ENCODE measurements around the gene SIRT3.

The SIRT3 gene

GRCh38 chr11:236774-237767, 929 bp upstream of the SIRT3 start, which contains the start of gene PSMD13:
TSS of gene PSMD13 (plus strand) at chr11:236976. CDS start at chr11:237050, 74 bp downstream.
- Histone ChIP-seq H3K4me3 (ENCODE audit: low read length) (peak within 1 kb of the TSS; percentile 94), H4K20me1 (ENCODE audit: insufficient read depth, low read length) (no peaks in the 10 kb centered on the region), H3K79me2 (ENCODE audit: low read length) (peaks cover 50% of the 10 kb centered on the region), H2AFZ (ENCODE audit: low read length) (peak within 1 kb of the TSS; percentile 80), H3K27me3 (replicated peaks; ENCODE audit: insufficient read depth, low read length) (no peaks in the 10 kb centered on the region), H3K4me2 (ENCODE audit: low read depth, low read length) (peak within 1 kb of the TSS; percentile 91), H3F3A (ENCODE audit: insufficient read depth, low read length) (peaks cover 4% of the 10 kb centered on the region; the same call in 1 of the 2 replicates), H3K27ac (ENCODE audit: low read length) (peak within 1 kb of the TSS; percentile 92), H3K4me1 (ENCODE audit: low read length) (peaks cover 12% of the 10 kb centered on the region), H3K9me2 (replicated peaks; ENCODE audit: insufficient read depth, low read length) (no peaks in the 10 kb centered on the region), H3K9me3 (replicated peaks; ENCODE audit: insufficient read depth, low read length) (no peaks in the 10 kb centered on the region), H3K9ac (ENCODE audit: low read length) (peak within 1 kb of the TSS; percentile 93), H3K36me3 (replicated peaks; ENCODE audit: insufficient read depth, low read length) (peaks cover 2% of the 10 kb centered on the region; the same call in 1 of the 2 replicates)
- DNase-seq: peak; percentile 86
- TF ChIP-seq EZH2phosphoT487 (IDR thresholded peaks at IDR 0.05; ENCODE audit: low read length) (no peak), CTCF (IDR thresholded peaks at IDR 0.05; ENCODE audit: low read length) (no peak), EZH2 (optimal IDR thresholded peaks at IDR 0.05; ENCODE audit: low read depth, low read length) (no peak)

GRCh38 chr11:235609-235996, 539 bp downstream of the SIRT3 start:
- Histone ChIP-seq H3K9me2 (replicated peaks; ENCODE audit: insufficient read depth, low read length) (no peaks in the 10 kb centered on the region), H3K4me2 (ENCODE audit: low read depth, low read length) (peak overlapping the region; percentile 61), H3K27me3 (replicated peaks; ENCODE audit: insufficient read depth, low read length) (no peaks in the 10 kb centered on the region), H4K20me1 (ENCODE audit: insufficient read depth, low read length) (no peaks in the 10 kb centered on the region), H3K9me3 (replicated peaks; ENCODE audit: insufficient read depth, low read length) (no peaks in the 10 kb centered on the region), H3K79me2 (ENCODE audit: low read length) (peaks cover 38% of the 10 kb centered on the region), H2AFZ (ENCODE audit: low read length) (peak overlapping the region; percentile 80), H3K27ac (ENCODE audit: low read length) (no peak overlapping the region), H3K36me3 (replicated peaks; ENCODE audit: insufficient read depth, low read length) (no peaks in the 10 kb centered on the region; the same call in 1 of the 2 replicates), H3K9ac (ENCODE audit: low read length) (peak overlapping the region; percentile 71), H3K4me1 (ENCODE audit: low read length) (peaks cover 12% of the 10 kb centered on the region), H3K4me3 (ENCODE audit: low read length) (peak overlapping the region; percentile 65), H3F3A (ENCODE audit: insufficient read depth, low read length) (peaks cover 4% of the 10 kb centered on the region; the same call in 1 of the 2 replicates)
- TF ChIP-seq EZH2 (optimal IDR thresholded peaks at IDR 0.05; ENCODE audit: low read depth, low read length) (no peak), CTCF (IDR thresholded peaks at IDR 0.05; ENCODE audit: low read length) (no peak), EZH2phosphoT487 (IDR thresholded peaks at IDR 0.05; ENCODE audit: low read length) (no peak)
- no peak for DNase-seq

GRCh38 chr11:235180-235579, 962 bp downstream of the SIRT3 start:
- peak overlapping the region; percentile 61 for H3K4me2 ChIP-seq (ENCODE audit: low read depth, low read length)
- H3K36me3 ChIP-seq (replicated peaks; ENCODE audit: insufficient read depth, low read length): no peaks in the 10 kb centered on the region
- H4K20me1 ChIP-seq (ENCODE audit: insufficient read depth, low read length): no peaks in the 10 kb centered on the region
- H3K4me1 ChIP-seq (ENCODE audit: low read length): peaks cover 12% of the 10 kb centered on the region
- no peaks in the 10 kb centered on the region for H3K9me2 ChIP-seq (replicated peaks; ENCODE audit: insufficient read depth, low read length)
- no peak overlapping the region for H2AFZ ChIP-seq (ENCODE audit: low read length)
- no peaks in the 10 kb centered on the region for H3K27me3 ChIP-seq (replicated peaks; ENCODE audit: insufficient read depth, low read length)
- peak overlapping the region; percentile 65 for H3K4me3 ChIP-seq (ENCODE audit: low read length)
- no peak overlapping the region for H3K27ac ChIP-seq (ENCODE audit: low read length)
- peaks cover 34% of the 10 kb centered on the region for H3K79me2 ChIP-seq (ENCODE audit: low read length)
- no peak for TF ChIP-seq EZH2phosphoT487 (IDR thresholded peaks at IDR 0.05; ENCODE audit: low read length)
- TF ChIP-seq CTCF (IDR thresholded peaks at IDR 0.05; ENCODE audit: low read length): no peak
- TF ChIP-seq EZH2 (optimal IDR thresholded peaks at IDR 0.05; ENCODE audit: low read depth, low read length): no peak
- H3F3A ChIP-seq (ENCODE audit: insufficient read depth, low read length): peaks cover 4% of the 10 kb centered on the region; the same call in 1 of the 2 replicates
- H3K9me3 ChIP-seq (replicated peaks; ENCODE audit: insufficient read depth, low read length): no peaks in the 10 kb centered on the region
- no peak for DNase-seq
- H3K9ac ChIP-seq (ENCODE audit: low read length): peak overlapping the region; percentile 71; the same call in 1 of the 2 replicates
